GM21737 (cell line): ENCODE results near the gene MPPED2.

Experiments
- ATAC-seq: cut with Tn5 transposase; IDR thresholded peaks from one replicate; pipeline ENCODE4 v1.9.1; 2021; ENCODE audit warnings: mild to moderate bottlenecking, moderate library complexity; ENCODE audit not compliant: unreplicated experiment

MPPED2 gene

GRCh38 chr11:30535818-30536217, 50.3 kb downstream of the MPPED2 start:
- no peak for ATAC-seq

DNA sequence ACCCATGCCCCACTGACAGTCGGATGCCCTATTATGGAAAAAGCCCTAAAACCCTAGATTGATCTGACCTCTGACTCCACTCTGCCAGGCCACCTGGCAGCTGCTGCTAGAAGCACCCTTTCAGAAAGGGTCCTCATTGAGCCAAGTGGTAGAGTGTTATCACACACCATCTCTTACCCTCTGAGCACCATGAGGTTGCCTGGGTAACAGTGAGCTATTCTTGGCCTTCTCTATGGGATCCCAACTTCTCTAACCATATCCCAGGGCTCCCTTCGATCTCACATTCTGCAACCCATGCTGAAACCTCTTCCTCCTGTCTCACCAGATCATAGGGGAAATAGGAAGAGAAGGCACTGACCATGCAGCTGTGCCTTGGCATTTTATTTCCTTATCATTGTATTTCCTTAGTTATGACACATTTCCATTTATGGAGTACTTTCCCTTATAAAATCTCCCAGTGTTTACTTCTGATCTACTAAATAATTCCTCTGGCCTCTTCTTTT, 52.7 kb downstream of the MPPED2 start:
- ATAC-seq: no peak

GRCh38 chr11:30527566-30527965, 58.6 kb downstream of the MPPED2 start:
- ATAC-seq: no peak

DNA sequence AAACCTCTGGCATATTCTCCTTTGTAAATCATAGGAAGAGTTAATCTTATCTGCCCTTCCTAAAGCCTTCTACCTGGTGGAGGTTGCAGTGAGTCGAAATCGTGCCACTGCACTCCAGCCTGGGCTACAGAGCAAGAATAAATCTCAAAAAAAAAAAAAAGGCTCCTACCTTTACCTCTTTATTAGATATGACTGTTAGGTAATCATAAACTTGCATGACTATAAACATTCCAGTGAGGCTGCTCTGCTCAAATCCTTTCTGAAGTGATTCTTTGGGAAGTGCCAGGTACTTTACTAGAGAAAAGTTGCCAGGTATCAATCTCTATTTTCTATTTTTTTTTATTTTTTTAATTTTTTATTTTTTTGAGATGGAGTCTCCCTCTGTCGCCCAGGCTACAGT, 59.6 kb downstream of the MPPED2 start:
- no peak for ATAC-seq

GRCh38 chr11:30522536-30523243, 63.5 kb downstream of the MPPED2 start:
- ATAC-seq: no peak

DNA sequence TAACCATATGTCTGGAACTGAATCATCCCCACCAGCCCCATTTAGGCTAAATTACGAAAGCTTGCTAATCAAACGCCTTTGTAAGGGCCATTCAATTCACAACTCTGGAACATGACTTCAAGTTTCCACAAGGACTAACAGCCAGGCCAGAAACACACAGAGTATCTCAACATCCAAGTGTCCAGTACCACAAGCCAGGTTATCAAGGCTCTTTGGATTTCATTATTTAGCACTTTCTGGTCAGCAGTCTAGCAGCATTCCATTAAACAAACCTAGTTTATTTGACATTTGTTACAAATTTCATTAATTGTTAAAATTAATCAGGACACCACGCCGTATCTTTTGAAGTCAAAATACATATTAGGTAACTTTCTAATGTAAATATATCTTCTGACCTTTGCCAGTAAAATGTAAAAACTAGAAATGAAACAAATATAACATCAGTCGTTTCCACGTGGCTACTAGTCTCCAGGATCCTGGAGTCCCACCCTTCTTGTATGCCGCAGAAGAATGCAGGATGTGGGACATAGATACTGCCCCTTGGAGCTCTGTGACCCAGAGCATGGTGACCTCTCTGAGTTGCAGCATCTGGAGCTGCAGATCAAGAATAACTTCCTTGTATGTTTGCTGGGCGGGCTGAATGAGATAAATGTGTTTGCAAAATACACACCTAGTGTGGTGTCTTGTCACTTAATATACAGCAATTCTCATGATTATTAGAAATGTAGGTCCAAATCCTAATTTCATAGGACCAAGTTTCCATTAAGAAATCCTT, 64.7 kb downstream of the MPPED2 start:
- no peak for ATAC-seq

- ATAC-seq: no peak
Observed at GRCh38 chr11:30513087-30513486, 73.1 kb downstream of the MPPED2 start.

- ATAC-seq: no peak
Observed at GRCh38 chr11:30511408-30511807, 74.7 kb downstream of the MPPED2 start.

- ATAC-seq: no peak
Observed at GRCh38 chr11:30510750-30511149, 75.4 kb downstream of the MPPED2 start.

DNA sequence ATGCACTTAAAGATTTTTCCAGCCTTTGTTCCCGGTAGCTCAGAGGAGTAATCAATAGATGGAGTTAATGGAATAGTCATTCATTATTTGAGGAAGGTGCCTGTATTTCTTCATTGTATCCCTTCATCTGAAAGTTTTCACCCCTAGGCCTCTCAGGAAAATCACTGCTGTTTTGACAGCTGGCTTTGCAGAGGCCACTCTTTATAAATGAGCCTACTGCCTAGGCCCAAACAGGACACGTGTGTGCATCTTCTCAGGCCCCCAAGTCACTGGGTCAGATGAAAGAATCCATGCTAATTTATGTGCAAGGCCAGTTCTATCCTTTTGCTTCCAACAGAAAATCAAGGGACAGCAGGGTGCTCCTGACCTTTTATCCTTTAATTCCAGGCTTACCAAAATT, 76.8 kb downstream of the MPPED2 start:
- no peak for ATAC-seq

- no peak for ATAC-seq
Observed at GRCh38 chr11:30508594-30508993, 77.6 kb downstream of the MPPED2 start.

GRCh38 chr11:30505603-30506002, 80.5 kb downstream of the MPPED2 start:
- no peak for ATAC-seq

DNA sequence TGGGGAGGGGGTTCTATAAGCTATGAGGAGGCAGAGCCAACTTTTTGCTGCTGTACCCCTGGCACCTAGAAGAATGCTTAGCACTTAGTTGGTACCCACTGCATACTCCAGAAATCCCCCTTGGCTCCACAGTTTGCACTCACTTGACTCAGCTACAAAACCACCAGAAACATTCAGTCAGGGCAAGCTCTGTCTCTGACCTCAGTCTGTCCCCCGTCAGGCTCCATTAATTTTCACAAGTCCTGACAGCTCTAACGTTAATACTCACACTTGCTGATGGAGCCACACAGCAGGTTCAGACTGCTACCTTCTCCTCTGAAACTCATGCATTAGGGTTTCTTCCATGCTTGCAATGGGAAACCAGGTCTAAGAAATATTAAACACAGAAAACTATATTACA, 81.7 kb downstream of the MPPED2 start:
- no peak for ATAC-seq

DNA sequence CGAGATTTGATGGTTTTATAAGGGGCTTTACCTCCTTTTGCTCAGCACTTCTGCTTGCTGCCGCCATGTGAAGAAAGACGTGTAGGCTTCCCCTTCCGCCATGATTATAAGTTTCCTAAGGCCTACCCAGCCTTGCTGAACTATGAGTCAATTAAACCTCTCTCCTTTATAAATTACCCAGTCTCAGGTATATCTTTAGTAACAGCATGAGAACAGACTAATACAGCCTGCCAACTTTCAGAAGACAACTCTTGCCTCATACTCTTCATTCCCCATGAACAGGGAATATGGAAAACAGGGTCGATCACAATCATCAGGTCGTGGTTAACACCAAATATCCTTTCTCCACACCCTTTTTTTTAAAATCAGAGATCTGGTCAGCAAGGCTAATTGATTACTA, 83.0 kb downstream of the MPPED2 start:
- ATAC-seq: no peak

GRCh38 chr11:30502305-30502704, 83.8 kb downstream of the MPPED2 start:
- ATAC-seq: no peak

GRCh38 chr11:30501744-30502143, 84.4 kb downstream of the MPPED2 start:
- no peak for ATAC-seq

- ATAC-seq: no peak
Observed at GRCh38 chr11:30499940-30500339, 86.2 kb downstream of the MPPED2 start.

- ATAC-seq: no peak
Observed at GRCh38 chr11:30497600-30497999, 88.6 kb downstream of the MPPED2 start.

GRCh38 chr11:30496935-30497334, 89.2 kb downstream of the MPPED2 start:
- no peak for ATAC-seq

DNA sequence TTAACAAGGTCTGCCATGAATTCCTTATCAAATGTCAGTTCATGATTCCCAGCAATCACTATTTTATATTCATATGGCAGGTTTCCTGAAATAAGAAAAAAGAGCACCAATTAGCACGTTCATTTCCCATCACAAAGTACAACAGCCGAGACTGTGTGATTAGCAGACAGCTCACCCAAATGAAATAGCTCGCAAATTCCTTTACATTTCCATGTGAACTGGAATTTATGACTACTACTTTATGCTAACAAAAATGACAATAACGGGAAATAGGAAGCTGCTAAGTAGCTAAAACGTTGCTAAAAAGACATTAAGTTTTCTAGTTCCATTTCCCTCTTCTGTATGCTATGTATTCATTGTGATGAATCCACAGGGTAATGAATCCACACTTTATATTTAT, 90.7 kb downstream of the MPPED2 start:
- ATAC-seq: no peak

- no peak for ATAC-seq
Observed at GRCh38 chr11:30489511-30489910, 96.6 kb downstream of the MPPED2 start.

DNA sequence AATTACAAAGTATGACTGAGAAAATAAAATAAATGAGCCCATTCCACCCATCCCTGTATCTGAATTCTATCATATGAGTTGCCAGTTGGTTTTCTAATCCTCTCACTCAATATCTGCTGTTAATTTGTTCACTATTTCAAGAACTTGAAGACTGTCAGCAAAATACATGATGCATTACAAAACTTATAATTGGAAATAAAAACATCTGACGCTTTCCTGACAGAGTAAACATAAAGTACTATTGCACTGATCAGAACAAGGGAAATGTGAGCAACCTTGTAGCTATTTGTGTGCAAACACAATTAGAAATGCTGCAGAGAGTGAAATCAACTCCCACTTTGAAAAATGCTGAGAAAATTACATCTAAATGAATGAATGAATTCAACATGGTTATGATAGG, 97.1 kb downstream of the MPPED2 start:
- no peak for ATAC-seq
